ENCODE results near the gene RASSF1. TPM values are rescaled to one million over a fixed set of nuclear protein-coding genes. Genes with fewer than 3 reads are reported as not detected.

Gene RASSF1
- total RNA-seq, 1 donor from 2014 or later = 27.0 TPM

DNA sequence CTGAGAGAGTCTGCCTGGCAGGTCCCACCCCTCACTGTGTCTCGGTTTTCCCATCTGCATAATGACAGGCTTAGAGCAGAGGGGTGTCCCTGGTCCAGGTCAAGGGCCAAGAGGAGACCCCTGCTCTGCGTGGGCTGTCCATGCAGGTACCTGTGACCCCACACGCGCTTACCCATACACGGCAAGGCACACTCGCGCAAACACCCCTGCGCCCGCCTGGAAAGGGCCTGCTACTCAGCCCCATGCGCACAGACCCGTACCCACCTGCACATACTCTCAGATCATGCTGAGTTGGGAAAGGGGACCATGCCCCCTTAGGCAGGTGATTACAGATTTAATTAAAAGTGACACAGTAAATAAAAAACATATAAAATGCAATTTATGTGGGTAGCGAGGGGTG, 42.1 kb upstream of the RASSF1 start:
- TF ChIP-seq, protein P1, sequence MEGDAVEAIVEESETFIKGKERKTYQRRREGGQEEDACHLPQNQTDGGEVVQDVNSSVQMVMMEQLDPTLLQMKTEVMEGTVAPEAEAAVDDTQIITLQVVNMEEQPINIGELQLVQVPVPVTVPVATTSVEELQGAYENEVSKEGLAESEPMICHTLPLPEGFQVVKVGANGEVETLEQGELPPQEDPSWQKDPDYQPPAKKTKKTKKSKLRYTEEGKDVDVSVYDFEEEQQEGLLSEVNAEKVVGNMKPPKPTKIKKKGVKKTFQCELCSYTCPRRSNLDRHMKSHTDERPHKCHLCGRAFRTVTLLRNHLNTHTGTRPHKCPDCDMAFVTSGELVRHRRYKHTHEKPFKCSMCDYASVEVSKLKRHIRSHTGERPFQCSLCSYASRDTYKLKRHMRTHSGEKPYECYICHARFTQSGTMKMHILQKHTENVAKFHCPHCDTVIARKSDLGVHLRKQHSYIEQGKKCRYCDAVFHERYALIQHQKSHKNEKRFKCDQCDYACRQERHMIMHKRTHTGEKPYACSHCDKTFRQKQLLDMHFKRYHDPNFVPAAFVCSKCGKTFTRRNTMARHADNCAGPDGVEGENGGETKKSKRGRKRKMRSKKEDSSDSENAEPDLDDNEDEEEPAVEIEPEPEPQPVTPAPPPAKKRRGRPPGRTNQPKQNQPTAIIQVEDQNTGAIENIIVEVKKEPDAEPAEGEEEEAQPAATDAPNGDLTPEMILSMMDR (conservative IDR thresholded peaks at IDR 0.05; ENCODE audit: low read depth, low read length) = no peak
- H3K4me3 ChIP-seq (ENCODE audit: low read depth, low read length) = no peak overlapping the region
- DNase-seq (ENCODE audit: low read depth) = no peak

DNA sequence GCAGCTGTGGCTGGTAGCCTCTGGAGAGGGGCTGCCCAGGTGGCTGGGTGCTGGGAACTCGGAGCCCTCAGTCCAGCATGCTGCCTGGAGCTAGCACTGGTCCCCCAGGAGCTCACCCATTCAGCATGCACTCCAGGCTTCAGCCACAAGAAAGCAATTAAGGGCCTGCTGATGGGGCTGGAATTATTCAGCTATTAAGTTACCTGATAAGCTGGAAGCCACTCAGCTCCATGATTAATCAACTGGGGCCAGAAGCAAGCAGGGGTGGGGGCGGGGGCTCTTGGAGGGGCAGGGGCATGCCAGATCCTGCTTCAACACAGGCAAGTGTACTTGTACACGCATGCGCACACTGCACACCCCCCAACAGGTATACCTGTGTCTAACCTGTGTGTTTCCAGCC, 40.7 kb upstream of the RASSF1 start:
- DNase-seq (ENCODE audit: low read depth) = no peak
- TF ChIP-seq, protein P1 (conservative IDR thresholded peaks at IDR 0.05; ENCODE audit: low read depth, low read length) = no peak
- no peak overlapping the region for H3K4me3 ChIP-seq (ENCODE audit: low read depth, low read length)

DNA sequence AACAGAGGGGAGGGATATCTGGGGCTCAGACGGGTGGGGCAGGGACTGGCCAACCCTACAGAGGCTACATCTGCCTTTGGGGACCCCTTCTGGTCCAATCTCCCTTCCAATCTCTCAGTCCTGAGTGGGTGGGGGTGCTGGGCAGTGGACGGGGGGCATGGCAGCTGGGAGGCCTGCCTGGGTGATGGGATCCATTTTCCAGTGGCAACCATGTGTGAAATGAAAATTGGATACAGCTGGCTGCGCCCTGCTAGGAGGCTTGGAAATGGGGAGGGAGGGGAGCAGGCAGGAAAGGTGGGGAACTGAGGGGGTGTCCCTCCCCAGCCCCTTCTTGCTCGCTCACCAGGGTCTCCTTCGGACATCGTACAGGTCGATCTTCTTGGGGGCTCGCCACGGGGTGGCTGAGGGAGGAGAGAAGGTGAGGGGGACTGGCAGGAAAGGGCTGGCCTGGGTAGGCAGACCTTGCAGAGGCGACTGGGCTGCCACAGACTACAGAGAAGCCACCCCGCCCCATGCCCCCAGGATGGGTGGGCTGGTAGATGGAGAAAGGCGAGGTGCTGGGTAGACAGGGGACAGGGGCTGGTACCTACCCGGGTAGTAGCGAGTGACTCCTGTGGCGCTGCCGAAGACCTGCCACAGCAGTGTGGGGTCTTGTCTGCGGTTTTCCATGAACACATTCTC, 39.9 kb upstream of the RASSF1 start:
- TF ChIP-seq, protein P1 (conservative IDR thresholded peaks at IDR 0.05; ENCODE audit: low read depth, low read length) = no peak
- no peak for DNase-seq (ENCODE audit: low read depth)
- no peak overlapping the region for H3K4me3 ChIP-seq (ENCODE audit: low read depth, low read length)

DNA sequence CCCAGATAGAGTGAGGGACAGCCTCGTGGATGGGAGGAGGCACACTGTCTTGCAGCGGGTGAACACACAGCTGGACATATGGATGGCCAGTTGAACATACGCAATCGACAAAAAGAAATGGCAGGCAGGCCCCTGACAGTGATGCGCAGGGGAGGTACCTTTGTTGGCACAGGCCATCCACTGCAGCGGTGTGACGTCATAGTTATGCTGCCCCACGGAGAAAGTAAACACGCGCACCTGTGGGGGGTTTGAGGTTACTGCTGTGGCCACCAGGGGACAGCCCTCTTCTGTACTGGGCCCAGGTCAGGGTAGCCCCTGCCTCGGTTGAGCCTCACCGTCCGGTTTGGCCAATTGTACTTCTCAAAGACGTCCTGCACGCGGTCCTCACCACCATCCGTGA, 38.1 kb upstream of the RASSF1 start:
- no peak overlapping the region for H3K4me3 ChIP-seq (ENCODE audit: low read depth, low read length)
- DNase-seq (ENCODE audit: low read depth) = no peak
- TF ChIP-seq, protein P1 (conservative IDR thresholded peaks at IDR 0.05; ENCODE audit: low read depth, low read length) = no peak

DNA sequence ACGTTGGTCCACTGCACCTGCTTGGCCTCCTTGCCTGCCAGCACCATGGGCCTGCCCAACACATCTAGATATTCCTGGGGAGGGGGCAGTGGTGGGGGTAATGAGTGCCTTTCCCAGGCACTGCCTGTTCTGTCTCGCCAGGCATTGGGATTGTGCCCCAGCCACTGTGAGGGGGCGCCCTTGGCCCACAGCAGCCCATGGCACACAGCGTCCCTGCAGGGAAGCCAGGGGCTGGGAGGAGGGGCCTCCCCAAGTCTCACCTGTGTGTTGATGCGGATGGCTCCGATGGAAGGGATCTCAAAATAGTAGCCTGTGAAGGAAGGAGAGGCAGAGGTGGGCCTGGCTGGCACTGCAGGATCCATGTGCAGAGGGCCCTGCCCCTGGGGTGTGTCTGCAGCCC, 37.4 kb upstream of the RASSF1 start:
- TF ChIP-seq, protein P1 (conservative IDR thresholded peaks at IDR 0.05; ENCODE audit: low read depth, low read length) = no peak
- H3K4me3 ChIP-seq (ENCODE audit: low read depth, low read length) = no peak overlapping the region
- no peak for DNase-seq (ENCODE audit: low read depth)

DNA sequence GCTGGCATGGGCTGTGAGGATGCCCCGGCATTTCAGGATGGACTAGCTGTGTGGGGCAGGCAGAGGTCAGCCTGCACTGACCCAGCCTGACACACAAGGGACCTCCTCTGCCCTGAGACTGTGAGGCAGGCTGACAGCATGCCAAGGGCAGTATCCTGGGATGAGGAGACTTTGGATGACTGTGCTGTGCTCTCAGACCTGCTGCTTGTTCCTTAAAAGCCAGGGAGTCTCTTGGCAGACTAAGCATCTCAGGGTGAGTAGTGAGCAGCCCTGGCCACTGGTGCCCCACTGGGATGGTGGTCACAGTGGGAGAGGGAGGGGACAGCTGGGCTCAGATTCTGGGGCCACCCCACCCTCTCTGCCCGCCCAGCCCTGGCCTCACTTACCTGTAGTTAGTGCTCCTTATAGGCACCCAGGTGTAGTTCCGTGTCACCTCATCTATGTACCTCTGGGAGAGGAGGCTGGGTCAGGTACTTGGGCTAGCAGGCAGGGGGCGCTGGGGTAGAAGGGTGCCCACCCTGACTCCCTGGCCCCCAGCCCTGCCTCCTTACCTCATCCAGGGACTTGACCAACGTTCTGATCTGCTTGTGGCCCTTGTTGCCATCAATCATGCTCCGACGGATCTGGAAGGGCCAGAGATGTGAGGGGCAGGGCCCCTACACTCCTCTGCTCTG, 34.8 kb upstream of the RASSF1 start:
- H3K4me3 ChIP-seq (ENCODE audit: low read depth, low read length) = no peak overlapping the region
- TF ChIP-seq, protein P1 (conservative IDR thresholded peaks at IDR 0.05; ENCODE audit: low read depth, low read length) = no peak
- DNase-seq (ENCODE audit: low read depth) = no peak
